ENCODE results near the gene EXOC6B.
"Not testable (repeated sequence)": the region's sequence is repeated elsewhere in the genome, so short reads cannot be mapped to it uniquely, and the experiment has no call there.

Gene EXOC6B

GRCh38 chr2:72573232-72573631, 252.6 kb downstream of the EXOC6B start:
- TF ChIP-seq CTCF (IDR thresholded peaks at IDR 0.05; ENCODE audit: low read depth, low read length), result no peak
- H3K4me3 ChIP-seq (ENCODE audit: low read depth, low read length), result no peak overlapping the region

GRCh38 chr2:72572501-72572900, 253.3 kb downstream of the EXOC6B start:
- TF ChIP-seq CTCF (IDR thresholded peaks at IDR 0.05; ENCODE audit: low read depth, low read length), result no peak
- no peak overlapping the region for H3K4me3 ChIP-seq (ENCODE audit: low read depth, low read length)

- TF ChIP-seq CTCF (IDR thresholded peaks at IDR 0.05; ENCODE audit: low read depth, low read length), result no peak
- H3K4me3 ChIP-seq (ENCODE audit: low read depth, low read length), result no peak overlapping the region
Measured at GRCh38 chr2:72570413-72570812, 255.4 kb downstream of the EXOC6B start.

GRCh38 chr2:72562451-72563153, 263.2 kb downstream of the EXOC6B start:
- no peak overlapping the region for H3K4me3 ChIP-seq (ENCODE audit: low read depth, low read length)
- TF ChIP-seq CTCF (IDR thresholded peaks at IDR 0.05; ENCODE audit: low read depth, low read length), result no peak

- no peak for TF ChIP-seq CTCF (IDR thresholded peaks at IDR 0.05; ENCODE audit: low read depth, low read length)
- H3K4me3 ChIP-seq (ENCODE audit: low read depth, low read length), result no peak overlapping the region
Measured at GRCh38 chr2:72561621-72562318, 264.1 kb downstream of the EXOC6B start.

- no peak overlapping the region for H3K4me3 ChIP-seq (ENCODE audit: low read depth, low read length)
- TF ChIP-seq CTCF (IDR thresholded peaks at IDR 0.05; ENCODE audit: low read depth, low read length), result no peak
Measured at GRCh38 chr2:72555943-72556342, 269.9 kb downstream of the EXOC6B start.

DNA sequence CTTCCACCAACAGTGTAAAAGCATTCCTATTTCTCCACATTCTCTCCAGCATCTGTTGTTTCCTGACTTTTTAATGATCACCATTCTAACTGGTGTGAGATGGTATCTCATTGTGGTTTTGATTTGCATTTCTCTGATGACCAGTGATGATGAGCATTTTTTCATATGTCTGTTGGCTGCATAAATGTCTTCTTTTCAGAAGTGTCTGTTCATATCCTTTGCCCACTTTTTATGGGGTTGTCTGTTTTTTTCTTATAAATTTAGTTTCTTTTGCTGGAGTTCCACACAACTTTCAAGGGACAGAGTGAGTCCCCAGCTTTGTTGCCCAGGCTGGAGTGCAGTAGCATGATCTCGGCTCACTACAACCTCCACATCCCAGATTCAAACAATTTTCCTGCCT, 270.5 kb downstream of the EXOC6B start:
- H3K4me3 ChIP-seq (ENCODE audit: low read depth, low read length), result not testable (repeated sequence)

DNA sequence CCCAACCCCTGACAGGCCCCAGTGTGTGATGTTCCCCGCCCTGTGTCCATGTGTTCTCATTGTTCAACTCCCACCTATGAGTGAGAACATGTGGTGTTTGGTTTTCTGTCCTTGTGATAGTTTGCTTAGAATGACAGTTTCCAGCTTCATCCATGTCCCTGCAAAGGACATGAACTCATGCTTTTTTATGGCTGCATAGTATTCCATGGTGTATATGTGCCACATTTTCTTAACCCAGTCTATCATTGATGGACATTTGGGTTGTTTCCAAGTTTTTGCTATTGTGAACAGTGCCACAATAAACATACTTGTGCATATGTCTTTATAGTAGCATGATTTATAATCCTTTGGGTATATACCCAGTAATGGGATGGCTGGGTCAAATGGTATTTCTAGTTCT, 270.9 kb downstream of the EXOC6B start:
- H3K4me3 ChIP-seq (ENCODE audit: low read depth, low read length), result not testable (repeated sequence)

Measured in WI38 (cell line).